ENCODE data around the gene OR5A1.

The OR5A1 gene

GRCh38 chr11:59459916-59460315 is 23.6 kb downstream of the OR5A1 start:
- CTCF ChIA-PET: no interaction called here
- DNase-seq (ENCODE audit: extremely low spot score): no peak
- POLR2A ChIA-PET: no interaction called here
- no peak for TF ChIP-seq CTCF (IDR thresholded peaks at IDR 0.05; ENCODE audit: control extremely low read depth, extremely low read depth, low read depth, missing control alignments)

- no peak for DNase-seq (ENCODE audit: extremely low spot score)
- ChIA-PET CTCF (no interaction called here), POLR2A (no interaction called here)
- no peak for TF ChIP-seq CTCF (IDR thresholded peaks at IDR 0.05; ENCODE audit: control extremely low read depth, extremely low read depth, low read depth, missing control alignments)
These were observed 26.9 kb downstream of the OR5A1 start for GRCh38 chr11:59463190-59463641.

DNA sequence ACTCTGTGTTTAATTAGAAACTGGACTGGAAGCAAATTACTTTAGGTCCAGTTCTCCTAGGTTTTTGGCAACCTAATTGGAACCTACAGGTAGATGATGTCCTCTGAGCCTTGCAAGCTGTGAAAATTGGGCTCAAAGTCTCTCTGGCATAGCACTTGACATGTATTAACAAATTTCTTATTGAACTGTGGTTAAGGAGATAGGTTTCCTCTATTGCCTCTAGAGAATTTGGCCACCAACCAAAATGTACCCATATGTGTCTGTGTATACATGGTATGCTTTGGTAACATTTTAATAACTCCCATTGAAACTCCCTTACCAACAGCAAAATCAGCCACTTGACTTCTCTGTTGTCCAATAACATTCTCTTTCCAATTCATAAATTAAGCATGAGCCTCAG is 36.7 kb downstream of the OR5A1 start, which contains the start of gene OR4D10:
Gene OR4D10 (plus strand): TSS at position 301 of the 400 bp plus-strand sequence. CDS start 4,115 bp downstream, outside the sequence.
- POLR2A ChIA-PET: no interaction called here
- TF ChIP-seq CTCF (IDR thresholded peaks at IDR 0.05; ENCODE audit: control extremely low read depth, extremely low read depth, low read depth, missing control alignments): no peak
- CTCF ChIA-PET: no interaction called here
- no peak for DNase-seq (ENCODE audit: extremely low spot score)

DNA sequence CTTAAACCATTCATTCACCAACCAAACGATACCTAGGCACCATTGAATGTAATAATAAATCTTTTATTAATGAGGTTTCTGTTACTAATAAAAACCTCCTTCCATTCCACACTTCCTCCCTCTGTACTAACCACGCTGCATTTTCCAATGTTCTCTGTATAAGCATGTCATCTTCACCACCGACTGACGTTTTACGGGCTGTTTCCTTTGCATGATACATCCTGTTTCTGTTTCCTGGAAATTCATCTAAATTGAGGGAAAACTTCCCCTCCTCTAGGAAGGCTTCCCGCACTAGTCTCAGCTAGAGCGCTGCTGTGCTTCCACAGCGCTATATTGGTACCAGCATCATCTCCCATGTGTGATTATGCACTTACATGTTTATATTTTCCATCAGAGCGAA is 38.9 kb downstream of the OR5A1 start:
- ChIA-PET CTCF (no interaction called here), POLR2A (no interaction called here)
- DNase-seq (ENCODE audit: extremely low spot score): no peak
- TF ChIP-seq CTCF (IDR thresholded peaks at IDR 0.05; ENCODE audit: control extremely low read depth, extremely low read depth, low read depth, missing control alignments): no peak

DNA sequence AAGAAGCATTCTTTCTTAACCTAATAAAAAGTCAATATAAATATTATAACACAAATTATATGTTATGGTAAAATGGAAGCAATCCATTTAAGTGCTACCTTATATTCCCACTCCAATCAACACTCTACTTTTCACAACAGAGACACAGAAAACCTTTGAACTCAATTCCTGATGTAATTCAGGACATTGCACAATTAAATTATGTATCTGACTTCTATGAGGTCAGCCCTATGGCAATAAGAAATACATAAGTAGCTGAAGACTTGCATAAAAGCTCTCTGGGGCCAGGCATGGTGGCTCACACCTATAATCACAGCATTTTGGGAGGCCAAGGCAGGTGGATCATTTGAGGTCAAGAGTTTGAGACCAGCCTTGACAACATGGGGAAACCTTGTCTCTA is 43.6 kb downstream of the OR5A1 start:
- ChIA-PET CTCF (no interaction called here), POLR2A (no interaction called here)
- DNase-seq (ENCODE audit: extremely low spot score): no peak
- TF ChIP-seq CTCF (IDR thresholded peaks at IDR 0.05; ENCODE audit: control extremely low read depth, extremely low read depth, low read depth, missing control alignments): no peak

- POLR2A ChIA-PET: no interaction called here
- DNase-seq (ENCODE audit: extremely low spot score): no peak
- CTCF ChIA-PET: no interaction called here
- TF ChIP-seq CTCF (IDR thresholded peaks at IDR 0.05; ENCODE audit: control extremely low read depth, extremely low read depth, low read depth, missing control alignments): no peak
These were observed 44.1 kb downstream of the OR5A1 start for GRCh38 chr11:59480359-59480758.

Data from GM10248 (cell line).